ENCODE results near the gene GALNT16. TPM values are rescaled to one million over a fixed set of nuclear protein-coding genes. Genes with fewer than 3 reads are reported as not detected.
"Not testable (repeated sequence)": the region's sequence is repeated elsewhere in the genome, so short reads cannot be mapped to it uniquely, and the experiment has no call there.

The GALNT16 gene
- polyA plus RNA-seq, 2 donors, result 0.36 to 0.39 TPM

DNA sequence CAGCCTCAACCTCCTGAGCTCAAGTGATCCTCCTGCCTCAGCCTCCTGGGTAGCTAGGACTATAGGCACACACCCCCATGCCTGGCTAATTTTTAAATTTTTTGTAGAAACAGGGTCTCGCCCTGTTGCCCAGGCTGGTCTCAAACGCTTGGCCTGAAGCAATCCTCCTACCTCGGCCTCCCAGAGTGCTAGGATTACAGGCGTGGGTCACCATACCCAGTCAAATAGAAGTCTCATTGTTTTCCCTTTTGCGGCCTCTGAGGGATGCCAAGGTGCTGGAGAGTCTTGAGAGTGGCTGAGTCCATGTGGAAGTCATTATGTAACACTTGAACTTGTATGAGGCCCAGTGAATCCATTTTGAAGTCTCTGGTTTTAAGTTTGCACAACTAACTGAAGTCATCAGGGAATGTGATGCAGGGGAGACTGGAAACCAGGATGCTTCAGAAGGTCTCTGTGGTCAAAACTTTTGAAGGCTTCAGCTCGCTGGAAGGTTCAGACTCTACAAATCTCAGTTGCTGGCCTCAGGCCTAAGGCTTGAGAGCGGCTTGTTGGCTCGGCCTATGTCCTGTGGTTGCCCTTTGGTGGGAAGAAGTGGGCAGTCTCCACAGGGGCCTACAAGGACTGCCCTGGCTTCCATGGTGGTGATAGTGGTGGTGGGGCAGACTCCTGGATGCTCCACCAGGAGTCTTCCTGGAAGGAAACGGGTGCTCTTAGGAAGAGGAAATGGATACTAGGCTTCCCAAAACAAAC, 29.2 kb downstream of the GALNT16 start:
- H3K27me3 ChIP-seq (ENCODE audit: control insufficient read depth in 1 of 2, insufficient read depth in 2 of 2, low read length in 2 of 2), result no peaks in the 10 kb centered on the region
- no peak overlapping the region for H3K27ac ChIP-seq (ENCODE audit: low read depth in 2 of 2, low read length in 1 of 2)
- WGBS, 2 donors, result 90 to 93% methylated on average over 9 of the region's 9 CpGs
- no peaks in the 10 kb centered on the region for H3K9me3 ChIP-seq (ENCODE audit: control insufficient read depth in 2 of 2, insufficient read depth in 1 of 2, low read depth in 1 of 2, low read length in 1 of 2)
- no peaks in the 10 kb centered on the region for H3K36me3 ChIP-seq (ENCODE audit: control insufficient read depth in 2 of 2, insufficient read depth in 2 of 2, low read length in 1 of 2)
- H3K4me1 ChIP-seq (ENCODE audit: control insufficient read depth in 2 of 2, insufficient read depth in 2 of 2, low read length in 1 of 2), result no peaks in the 10 kb centered on the region
- no peak overlapping the region for H3K4me3 ChIP-seq (ENCODE audit: low read depth in 1 of 2, low read length in 2 of 2)

DNA sequence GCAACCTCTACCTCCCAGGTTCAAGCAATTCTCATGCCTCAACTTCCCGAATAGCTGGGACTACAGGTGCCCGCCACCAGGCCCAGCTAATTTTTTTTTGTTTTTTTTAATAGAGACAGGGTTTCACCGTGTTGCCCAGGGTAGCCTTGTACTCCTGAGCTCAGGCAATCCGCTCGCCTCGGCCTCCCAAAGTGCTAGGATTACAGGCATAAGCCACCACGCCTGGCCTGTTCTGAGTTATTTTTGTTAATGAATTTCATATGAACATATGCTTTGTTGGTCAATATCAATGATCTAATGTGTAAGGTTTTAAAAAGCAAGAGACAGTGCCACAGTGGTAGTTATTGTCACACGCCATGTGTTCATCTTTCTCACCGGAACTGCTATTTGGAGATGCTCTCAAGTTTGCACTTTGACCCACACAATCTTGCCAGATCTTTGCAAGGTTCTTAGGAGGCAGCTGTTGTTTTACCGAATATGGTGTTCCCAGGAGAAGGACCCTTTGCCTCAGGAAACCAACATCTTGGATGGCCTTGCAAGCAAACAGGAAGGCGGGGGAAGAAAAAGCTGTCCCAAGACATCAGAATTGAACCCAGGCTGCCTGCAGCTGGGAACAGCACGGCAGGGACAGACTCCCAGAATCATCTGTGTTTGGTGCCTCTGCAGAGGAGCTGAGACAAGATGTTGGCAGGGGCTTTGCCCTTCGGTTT, 30.0 kb downstream of the GALNT16 start:
- Histone ChIP-seq H3K27me3 (ENCODE audit: control insufficient read depth in 1 of 2, insufficient read depth in 2 of 2, low read length in 2 of 2) (no peaks in the 10 kb centered on the region), H3K4me3 (ENCODE audit: low read depth in 1 of 2, low read length in 2 of 2) (no peak overlapping the region), H3K36me3 (ENCODE audit: control insufficient read depth in 2 of 2, insufficient read depth in 2 of 2, low read length in 1 of 2) (no peaks in the 10 kb centered on the region), H3K4me1 (ENCODE audit: control insufficient read depth in 2 of 2, insufficient read depth in 2 of 2, low read length in 1 of 2) (no peaks in the 10 kb centered on the region), H3K27ac (ENCODE audit: low read depth in 2 of 2, low read length in 1 of 2) (no peak overlapping the region), H3K9me3 (ENCODE audit: control insufficient read depth in 2 of 2, insufficient read depth in 1 of 2, low read depth in 1 of 2, low read length in 1 of 2) (no peaks in the 10 kb centered on the region)
- WGBS, 2 donors, result 77 to 81% methylated on average over 13 of the region's 13 CpGs

DNA sequence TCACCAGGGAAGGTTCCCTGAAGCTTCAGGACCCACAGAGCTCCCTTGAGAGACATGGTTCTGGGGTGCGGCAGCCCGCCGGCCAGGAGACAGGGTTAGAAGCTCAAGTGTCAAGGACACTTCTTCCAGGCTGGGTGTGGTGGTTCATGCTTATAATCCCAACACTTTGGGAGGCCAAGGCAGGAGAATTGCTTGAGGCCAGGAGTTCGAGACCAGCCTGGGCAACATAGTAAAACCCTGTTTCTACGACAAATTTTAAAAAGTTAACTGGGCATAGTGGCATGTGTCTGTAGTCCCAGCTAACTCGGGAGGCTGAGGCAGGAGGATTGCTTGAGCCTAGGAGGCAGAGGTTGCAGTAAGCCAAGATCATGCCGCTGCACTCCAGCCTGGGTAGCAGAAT, 30.9 kb downstream of the GALNT16 start:
- not testable (repeated sequence) for H3K9me3 ChIP-seq (ENCODE audit: control insufficient read depth in 2 of 2, insufficient read depth in 1 of 2, low read depth in 1 of 2, low read length in 1 of 2); H3K4me3 ChIP-seq (ENCODE audit: low read depth in 1 of 2, low read length in 2 of 2); H3K27me3 ChIP-seq (ENCODE audit: control insufficient read depth in 1 of 2, insufficient read depth in 2 of 2, low read length in 2 of 2); H3K36me3 ChIP-seq (ENCODE audit: control insufficient read depth in 2 of 2, insufficient read depth in 2 of 2, low read length in 1 of 2); H3K27ac ChIP-seq (ENCODE audit: low read depth in 2 of 2, low read length in 1 of 2); H3K4me1 ChIP-seq (ENCODE audit: control insufficient read depth in 2 of 2, insufficient read depth in 2 of 2, low read length in 1 of 2)
- 92% methylated on average over 7 of the region's 7 CpGs for WGBS, 2 donors

DNA sequence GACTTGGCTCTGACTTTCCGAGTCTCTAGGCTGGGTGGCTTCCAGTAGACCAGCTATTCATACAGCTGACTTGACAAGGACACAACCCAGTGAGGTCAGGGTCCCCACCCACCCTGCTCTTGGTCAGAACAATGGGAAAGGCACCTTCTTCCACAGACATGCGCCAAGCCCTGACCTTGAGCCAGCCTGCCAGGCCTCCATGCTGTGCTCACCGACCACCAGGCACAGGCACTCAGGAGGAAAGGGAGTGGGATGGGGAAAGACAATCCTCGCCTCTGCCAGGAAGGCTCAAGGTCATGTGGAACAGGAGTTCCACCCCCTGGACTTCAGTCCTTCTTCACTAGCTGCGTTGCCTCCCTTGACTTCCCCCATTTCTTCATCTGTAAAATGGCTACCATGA, 31.4 kb downstream of the GALNT16 start:
- 79 to 88% methylated on average over 4 to 5 of the region's 5 CpGs for whole genome bisulfite sequencing, 2 donors

DNA sequence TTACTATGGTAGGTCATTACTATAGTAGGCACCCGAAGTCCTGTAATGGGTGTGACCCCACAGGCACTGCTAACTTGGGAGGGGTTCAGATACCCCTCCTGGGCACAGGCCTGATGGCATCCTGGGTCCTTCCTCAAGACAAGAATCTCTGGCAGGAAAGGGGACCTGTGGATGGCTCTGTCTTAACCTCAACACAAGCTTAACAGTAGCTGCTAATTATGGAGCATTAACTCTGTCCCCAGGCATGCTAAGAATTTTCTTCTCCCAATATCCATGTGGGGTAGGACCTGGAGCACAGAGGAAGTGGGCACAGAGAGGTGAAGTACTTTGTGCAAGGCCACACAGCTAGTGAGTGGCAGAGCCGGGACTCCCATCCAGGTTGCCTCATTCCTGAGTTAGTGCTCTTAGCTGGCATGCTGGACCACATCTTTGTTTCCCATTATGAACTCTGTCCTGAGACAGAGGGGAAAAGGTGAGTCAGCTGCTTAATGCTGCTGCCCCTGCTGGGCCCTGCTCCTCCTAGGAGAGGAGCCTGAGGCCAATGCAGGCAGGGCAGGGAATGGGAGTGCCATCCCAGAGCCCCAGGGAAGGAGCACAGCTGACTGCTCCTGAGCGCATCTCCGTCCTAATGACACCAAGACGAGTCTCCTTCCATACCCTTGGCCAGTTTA, 32.1 kb downstream of the GALNT16 start:
- Histone ChIP-seq H3K36me3 (ENCODE audit: control insufficient read depth in 2 of 2, insufficient read depth in 2 of 2, low read length in 1 of 2) (no peaks in the 10 kb centered on the region), H3K4me3 (ENCODE audit: low read depth in 1 of 2, low read length in 2 of 2) (no peak overlapping the region), H3K27ac (ENCODE audit: low read depth in 2 of 2, low read length in 1 of 2) (no peak overlapping the region), H3K4me1 (ENCODE audit: control insufficient read depth in 2 of 2, insufficient read depth in 2 of 2, low read length in 1 of 2) (no peaks in the 10 kb centered on the region), H3K27me3 (ENCODE audit: control insufficient read depth in 1 of 2, insufficient read depth in 2 of 2, low read length in 2 of 2) (no peaks in the 10 kb centered on the region), H3K9me3 (ENCODE audit: control insufficient read depth in 2 of 2, insufficient read depth in 1 of 2, low read depth in 1 of 2, low read length in 1 of 2) (no peaks in the 10 kb centered on the region)
- WGBS, 2 donors, result 81 to 85% methylated on average over 5 of the region's 5 CpGs

More for the DNA sequence above, 31.4 kb downstream of the GALNT16 start:
- Histone ChIP-seq H3K27me3 (ENCODE audit: control insufficient read depth in 1 of 2, insufficient read depth in 2 of 2, low read length in 2 of 2) (no peaks in the 10 kb centered on the region), H3K4me3 (ENCODE audit: low read depth in 1 of 2, low read length in 2 of 2) (no peak overlapping the region), H3K9me3 (ENCODE audit: control insufficient read depth in 2 of 2, insufficient read depth in 1 of 2, low read depth in 1 of 2, low read length in 1 of 2) (no peaks in the 10 kb centered on the region), H3K4me1 (ENCODE audit: control insufficient read depth in 2 of 2, insufficient read depth in 2 of 2, low read length in 1 of 2) (no peaks in the 10 kb centered on the region), H3K36me3 (ENCODE audit: control insufficient read depth in 2 of 2, insufficient read depth in 2 of 2, low read length in 1 of 2) (no peaks in the 10 kb centered on the region), H3K27ac (ENCODE audit: low read depth in 2 of 2, low read length in 1 of 2) (no peak overlapping the region)

DNA sequence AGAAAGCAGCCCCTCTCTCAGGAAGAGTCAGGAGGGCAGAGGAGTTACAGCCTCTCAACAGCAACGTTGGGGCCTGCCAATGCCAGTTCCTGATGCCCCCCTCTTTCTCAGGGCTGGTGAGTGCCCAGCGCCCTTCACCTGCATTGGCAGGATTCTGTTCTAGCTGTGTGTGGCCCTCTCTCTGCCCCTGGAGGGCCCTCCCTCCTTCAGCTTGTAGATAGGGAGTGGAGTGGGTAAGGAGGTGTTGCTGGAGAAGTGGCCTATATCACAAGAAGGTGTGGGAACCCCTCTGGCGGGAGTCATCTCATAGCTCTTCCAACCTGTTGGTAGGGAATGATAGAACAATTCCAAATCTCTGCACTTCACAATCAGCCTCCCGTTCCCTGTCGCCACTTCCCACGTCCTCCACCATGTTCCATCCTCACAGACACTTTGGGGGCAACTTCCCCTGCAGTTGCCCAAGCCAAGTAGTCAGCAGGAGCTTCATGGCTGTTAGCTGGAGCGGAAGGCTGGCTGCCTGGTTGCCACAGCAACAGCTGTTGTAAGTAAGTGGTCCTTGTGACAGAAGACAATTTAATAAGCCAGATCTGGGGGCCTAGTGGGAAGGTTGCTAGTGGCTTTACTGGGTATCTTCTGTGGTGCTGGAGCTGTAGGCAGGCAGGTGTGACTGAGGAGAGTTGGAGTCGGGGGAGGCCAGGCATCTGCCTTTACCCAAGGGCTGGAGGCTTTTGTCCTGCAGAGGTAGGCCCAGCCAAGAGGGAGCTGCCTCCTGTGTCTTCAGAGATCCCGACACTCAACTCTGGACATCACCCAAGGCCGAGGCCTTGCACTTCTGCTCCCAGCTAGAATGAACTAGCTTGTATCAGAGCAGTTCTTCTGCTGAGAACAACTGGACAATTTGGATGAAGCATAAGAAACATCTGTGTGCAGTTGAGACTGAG, 38.4 kb downstream of the GALNT16 start:
- 77 to 80% methylated on average over 10 of the region's 10 CpGs for WGBS, 2 donors
- no peaks in the 10 kb centered on the region for H3K4me1 ChIP-seq (ENCODE audit: control insufficient read depth in 2 of 2, insufficient read depth in 2 of 2, low read length in 1 of 2)
- H3K27ac ChIP-seq (ENCODE audit: low read depth in 2 of 2, low read length in 1 of 2), result no peak overlapping the region
- no peak overlapping the region for H3K4me3 ChIP-seq (ENCODE audit: low read depth in 1 of 2, low read length in 2 of 2)
- H3K36me3 ChIP-seq (ENCODE audit: control insufficient read depth in 2 of 2, insufficient read depth in 2 of 2, low read length in 1 of 2), result no peaks in the 10 kb centered on the region
- H3K9me3 ChIP-seq (ENCODE audit: control insufficient read depth in 2 of 2, insufficient read depth in 1 of 2, low read depth in 1 of 2, low read length in 1 of 2), result no peaks in the 10 kb centered on the region
- no peaks in the 10 kb centered on the region for H3K27me3 ChIP-seq (ENCODE audit: control insufficient read depth in 1 of 2, insufficient read depth in 2 of 2, low read length in 2 of 2)

DNA sequence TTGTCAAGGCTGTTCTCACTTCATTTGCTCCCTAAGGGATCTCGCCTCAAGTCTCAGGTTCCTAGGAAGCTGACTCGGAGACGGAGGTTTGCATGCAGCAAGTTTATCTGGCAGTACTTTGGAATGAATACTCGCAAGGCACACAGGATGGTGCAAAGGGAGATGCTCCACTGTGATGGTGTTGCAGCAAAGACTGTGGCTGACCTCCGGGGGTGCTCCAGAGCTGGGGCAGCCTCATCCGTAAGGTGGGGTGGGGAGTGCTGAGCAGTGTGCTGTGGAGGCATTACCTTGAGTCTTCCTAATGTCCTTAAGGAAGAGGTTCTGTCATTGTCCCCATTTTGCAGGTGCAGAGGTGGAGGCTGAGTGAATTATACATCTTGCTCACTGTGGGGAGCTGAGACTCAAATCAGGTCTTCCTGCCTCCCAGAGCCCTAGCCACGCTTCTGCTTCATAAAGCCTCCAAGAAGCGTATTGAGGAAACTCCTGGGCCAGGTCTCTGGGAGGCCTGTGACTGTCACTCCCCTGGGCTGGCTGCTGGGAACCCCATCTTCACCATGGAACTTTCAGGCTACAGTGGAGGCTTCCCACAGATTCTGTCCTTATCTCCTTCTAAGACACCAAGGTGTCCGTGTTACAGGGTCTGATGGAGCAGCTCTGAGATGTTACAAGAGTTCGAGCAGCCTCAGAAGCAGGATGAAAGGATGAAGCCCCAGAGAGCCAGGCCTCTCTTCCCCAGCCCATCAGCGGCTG, 39.5 kb downstream of the GALNT16 start:
- Histone ChIP-seq H3K9me3 (ENCODE audit: control insufficient read depth in 2 of 2, insufficient read depth in 1 of 2, low read depth in 1 of 2, low read length in 1 of 2) (no peaks in the 10 kb centered on the region), H3K36me3 (ENCODE audit: control insufficient read depth in 2 of 2, insufficient read depth in 2 of 2, low read length in 1 of 2) (no peaks in the 10 kb centered on the region), H3K27me3 (ENCODE audit: control insufficient read depth in 1 of 2, insufficient read depth in 2 of 2, low read length in 2 of 2) (no peaks in the 10 kb centered on the region), H3K27ac (ENCODE audit: low read depth in 2 of 2, low read length in 1 of 2) (no peak overlapping the region), H3K4me1 (ENCODE audit: control insufficient read depth in 2 of 2, insufficient read depth in 2 of 2, low read length in 1 of 2) (no peaks in the 10 kb centered on the region), H3K4me3 (ENCODE audit: low read depth in 1 of 2, low read length in 2 of 2) (no peak overlapping the region)
- 85 to 88% methylated on average over 11 of the region's 11 CpGs for WGBS, 2 donors

DNA sequence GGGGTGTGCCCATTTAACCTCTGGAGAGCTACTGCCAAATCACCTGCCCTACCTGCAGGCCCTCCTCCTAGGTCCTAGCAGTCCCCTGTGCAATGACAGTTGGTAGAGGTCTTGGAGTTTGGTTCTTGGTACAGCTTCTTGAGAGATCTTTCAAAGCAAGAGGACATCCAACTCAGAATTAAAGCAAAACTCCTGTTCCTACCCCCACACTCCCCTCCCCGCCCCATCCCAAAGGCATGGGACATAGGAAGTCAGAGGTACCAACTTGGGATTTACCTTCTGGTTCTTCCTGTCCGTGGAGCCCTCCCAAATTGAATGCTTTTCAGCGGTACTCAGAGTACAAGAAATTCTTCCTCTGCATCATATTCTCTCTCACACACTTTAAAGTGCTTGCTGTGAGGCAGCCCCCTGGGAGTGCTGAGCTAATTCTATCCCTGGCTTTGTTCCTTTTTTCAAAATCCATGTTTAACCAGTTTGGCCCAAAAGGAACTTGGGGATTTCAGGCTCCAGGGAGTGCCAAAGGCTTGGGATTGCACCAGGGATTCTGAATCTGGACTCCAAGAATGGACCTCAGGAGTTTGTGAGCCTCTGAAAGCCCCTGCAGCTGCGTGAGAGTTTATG, 40.8 kb downstream of the GALNT16 start:
- WGBS, 2 donors, result 63 to 72% methylated on average over 4 of the region's 4 CpGs
- Histone ChIP-seq H3K4me3 (ENCODE audit: low read depth in 1 of 2, low read length in 2 of 2) (no peak overlapping the region), H3K36me3 (ENCODE audit: control insufficient read depth in 2 of 2, insufficient read depth in 2 of 2, low read length in 1 of 2) (no peaks in the 10 kb centered on the region), H3K9me3 (ENCODE audit: control insufficient read depth in 2 of 2, insufficient read depth in 1 of 2, low read depth in 1 of 2, low read length in 1 of 2) (no peaks in the 10 kb centered on the region), H3K27me3 (ENCODE audit: control insufficient read depth in 1 of 2, insufficient read depth in 2 of 2, low read length in 2 of 2) (no peaks in the 10 kb centered on the region), H3K27ac (ENCODE audit: low read depth in 2 of 2, low read length in 1 of 2) (no peak overlapping the region), H3K4me1 (ENCODE audit: control insufficient read depth in 2 of 2, insufficient read depth in 2 of 2, low read length in 1 of 2) (no peaks in the 10 kb centered on the region)

Data from esophagus (tissue), 2 donors.